Stimulated activated CD8-positive, alpha-beta memory T cell treated with anti-CD3 and anti-CD28 coated beads, Interleukin-7, amount 100 ng/mL, for 24 hours (primary cell): ENCODE data around the gene NMRK2.
"Not testable (repeated sequence)": the region's sequence is repeated elsewhere in the genome, so short reads cannot be mapped to it uniquely, and the experiment has no call there.

ENCODE experiments used
- DNase-seq: peaks from one replicate; pipeline ENCODE4 v3.0.0-alpha.2; 2020; ENCODE audit warnings: low read depth

The NMRK2 gene, protein sequence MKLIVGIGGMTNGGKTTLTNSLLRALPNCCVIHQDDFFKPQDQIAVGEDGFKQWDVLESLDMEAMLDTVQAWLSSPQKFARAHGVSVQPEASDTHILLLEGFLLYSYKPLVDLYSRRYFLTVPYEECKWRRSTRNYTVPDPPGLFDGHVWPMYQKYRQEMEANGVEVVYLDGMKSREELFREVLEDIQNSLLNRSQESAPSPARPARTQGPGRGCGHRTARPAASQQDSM

DNA sequence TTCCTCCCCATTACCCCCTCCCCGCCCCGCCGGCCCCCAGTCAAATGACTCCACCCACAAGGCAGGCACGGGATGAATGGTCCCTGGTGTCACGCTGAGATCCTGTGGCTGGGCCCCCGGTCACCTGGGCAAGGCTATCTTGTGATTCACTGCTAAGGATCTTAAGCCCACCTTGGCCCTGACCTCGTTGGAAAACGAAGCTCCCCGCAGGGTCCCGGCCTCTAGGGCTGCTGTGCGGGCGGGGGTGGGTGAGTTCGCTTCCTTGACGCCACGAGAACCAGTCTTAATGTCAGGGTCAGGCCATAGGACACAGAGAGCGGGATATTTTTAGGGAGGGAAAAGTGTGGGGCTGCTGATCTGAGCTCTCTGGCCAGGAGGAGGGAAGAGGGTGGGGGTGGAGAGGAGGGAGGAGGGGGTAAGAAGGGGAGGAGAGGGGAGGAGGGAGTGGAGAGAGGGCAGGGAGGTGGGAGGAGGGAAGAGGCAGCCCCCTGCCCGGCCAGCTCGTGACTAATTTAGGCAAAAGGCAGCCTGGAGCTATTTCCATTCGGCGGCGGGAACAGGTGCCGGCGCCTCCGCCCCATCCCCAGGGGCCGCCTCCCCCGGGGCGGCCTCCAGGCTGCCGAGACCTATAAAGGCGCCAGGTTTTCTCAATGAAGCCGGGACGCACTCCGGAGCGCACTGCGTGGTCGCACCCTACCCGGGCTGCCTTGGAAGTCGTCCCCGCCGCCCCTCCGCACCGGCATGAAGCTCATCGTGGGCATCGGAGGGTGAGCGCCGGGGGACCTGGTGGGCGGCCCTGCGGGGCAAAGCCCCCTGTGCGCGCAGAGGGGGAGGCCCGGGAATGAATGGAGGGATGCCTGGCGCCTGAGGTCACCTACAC is at the start of gene NMRK2:
NMRK2 (plus strand) TSS at position 139 of the 880 bp plus-strand sequence; CDS start at position 742, 603 bp downstream.
- DNase-seq = no peak

DNA sequence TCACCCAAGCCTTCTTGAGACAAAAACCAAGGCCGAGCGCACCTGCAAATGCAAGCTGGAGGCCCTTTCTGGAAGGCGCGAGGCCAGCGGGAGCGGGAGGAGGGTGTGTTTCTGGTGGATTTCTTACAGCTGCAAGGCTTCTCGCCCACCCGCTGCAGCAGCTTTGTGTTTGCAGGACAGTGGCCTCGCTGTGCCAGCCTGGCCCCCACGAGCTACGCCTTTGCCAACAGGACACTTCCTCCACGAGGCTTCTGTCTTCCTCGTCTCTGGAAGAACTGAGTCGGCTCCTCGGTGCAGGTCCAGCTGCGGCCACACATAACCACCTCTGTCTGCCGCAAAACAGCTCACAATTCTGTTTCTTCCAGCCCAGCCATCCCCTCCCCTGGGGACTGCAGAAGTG is 42.3 kb upstream of the NMRK2 start:
- DNase-seq = no peak

DNA sequence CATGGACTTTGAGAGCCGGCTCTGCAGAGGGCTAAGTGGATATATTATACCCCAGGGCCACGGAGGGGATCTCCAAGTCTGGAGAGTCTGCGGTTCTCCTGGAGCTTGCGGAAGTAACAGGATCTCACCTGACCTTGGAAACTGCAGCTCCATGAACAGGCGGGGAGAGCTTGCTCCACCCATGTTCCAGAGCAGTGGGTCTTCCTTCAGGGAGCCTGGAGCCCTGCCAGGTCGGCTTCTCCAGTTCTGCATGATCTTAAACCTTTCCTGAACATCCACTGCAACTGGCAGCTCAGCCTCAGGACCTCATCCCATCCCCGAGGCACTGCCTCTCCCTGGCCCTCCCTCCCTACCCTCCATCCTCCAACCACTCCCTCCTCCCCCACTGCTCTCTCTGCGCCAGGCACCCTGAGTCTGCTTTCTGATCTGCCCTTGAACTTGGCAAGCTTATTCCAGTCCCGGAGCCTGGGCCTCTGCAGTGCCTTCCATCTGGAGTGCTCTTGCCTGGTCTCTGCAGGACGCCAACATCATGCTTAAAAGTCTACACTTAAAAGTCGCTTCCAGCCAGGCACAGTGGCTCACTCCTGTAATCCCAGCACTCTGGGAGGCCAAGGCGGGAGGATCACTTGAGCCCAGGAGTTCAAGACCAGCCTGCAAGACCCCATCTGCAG is 39.2 kb upstream of the NMRK2 start:
- no peak for DNase-seq

DNA sequence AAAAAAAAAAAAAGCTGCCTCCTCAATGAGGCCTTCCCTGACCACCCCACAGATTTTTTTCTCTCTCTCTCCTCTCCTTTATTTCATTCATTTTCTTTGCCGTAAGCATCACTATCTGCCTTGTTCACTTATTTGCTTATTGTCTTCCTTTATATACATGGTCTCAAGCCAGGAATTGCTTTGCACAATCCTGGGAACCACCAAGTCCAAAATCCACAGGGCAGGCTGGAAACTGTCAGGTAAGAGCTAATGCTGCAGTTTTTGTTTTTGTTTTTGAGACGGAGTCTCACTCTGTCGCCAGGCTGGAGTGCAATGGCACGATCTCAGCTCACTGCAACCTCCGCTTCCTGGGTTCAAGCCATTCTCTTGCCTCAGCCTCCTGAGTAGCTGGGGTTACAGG is 37.9 kb upstream of the NMRK2 start:
- not testable (repeated sequence) for DNase-seq

DNA sequence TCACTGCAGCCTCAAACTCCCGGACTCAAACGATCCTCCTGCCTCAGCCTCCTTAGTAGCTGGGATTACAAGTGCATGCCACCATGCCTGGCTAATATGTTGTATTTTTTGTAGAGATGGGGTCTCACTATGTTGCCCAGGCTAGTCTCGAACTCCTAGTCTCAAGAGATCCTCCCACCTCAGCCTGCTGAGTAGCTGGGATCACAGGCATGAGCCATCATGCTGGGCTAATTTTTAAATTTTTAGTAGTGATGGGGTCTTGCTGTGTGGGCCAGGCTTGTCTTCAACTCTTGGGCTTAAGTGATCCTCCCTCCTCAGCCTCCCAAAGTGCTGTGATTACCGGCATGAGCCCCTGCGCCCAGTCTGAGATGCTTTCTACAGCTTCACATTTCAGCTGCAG is 37.1 kb upstream of the NMRK2 start:
- no peak for DNase-seq

DNA sequence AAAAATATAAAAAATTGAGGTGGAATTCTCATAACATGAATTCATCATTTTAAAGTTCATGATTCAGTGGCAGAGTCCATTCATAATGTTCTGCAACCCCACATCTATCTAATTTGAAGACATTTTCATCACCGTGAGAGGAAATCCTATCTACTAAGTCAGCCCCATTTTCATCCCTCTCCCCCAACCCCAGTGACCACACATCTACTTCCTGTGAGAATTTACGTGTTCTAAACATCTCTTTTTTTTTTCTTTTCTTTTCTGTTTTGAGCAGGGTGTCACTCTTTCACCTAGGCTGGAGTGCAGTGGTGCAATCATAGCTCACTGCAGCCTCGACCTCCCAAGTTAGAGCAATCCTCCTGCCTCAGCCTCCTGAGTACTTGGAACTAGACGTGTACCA is 34.9 kb upstream of the NMRK2 start:
- no peak for DNase-seq

DNA sequence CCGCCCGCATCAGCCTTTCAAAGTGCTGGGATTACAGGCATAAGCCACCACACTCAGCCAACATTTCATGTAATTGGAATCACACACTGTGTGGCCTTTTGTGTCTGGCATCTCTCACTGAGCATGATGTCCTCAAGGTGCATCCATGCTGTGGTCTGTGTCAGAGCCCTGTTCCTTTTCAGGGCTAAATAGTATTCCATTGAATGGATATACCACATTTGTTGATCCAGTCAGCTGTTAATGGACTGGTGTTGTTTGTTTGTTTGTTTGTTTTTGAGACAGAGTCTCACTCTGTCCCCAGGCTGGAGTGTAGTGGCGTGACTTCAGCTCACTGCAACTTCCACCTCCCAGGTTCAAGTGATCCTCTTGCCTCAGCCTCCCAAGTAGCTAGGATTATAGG is 34.4 kb upstream of the NMRK2 start:
- DNase-seq = no peak

DNA sequence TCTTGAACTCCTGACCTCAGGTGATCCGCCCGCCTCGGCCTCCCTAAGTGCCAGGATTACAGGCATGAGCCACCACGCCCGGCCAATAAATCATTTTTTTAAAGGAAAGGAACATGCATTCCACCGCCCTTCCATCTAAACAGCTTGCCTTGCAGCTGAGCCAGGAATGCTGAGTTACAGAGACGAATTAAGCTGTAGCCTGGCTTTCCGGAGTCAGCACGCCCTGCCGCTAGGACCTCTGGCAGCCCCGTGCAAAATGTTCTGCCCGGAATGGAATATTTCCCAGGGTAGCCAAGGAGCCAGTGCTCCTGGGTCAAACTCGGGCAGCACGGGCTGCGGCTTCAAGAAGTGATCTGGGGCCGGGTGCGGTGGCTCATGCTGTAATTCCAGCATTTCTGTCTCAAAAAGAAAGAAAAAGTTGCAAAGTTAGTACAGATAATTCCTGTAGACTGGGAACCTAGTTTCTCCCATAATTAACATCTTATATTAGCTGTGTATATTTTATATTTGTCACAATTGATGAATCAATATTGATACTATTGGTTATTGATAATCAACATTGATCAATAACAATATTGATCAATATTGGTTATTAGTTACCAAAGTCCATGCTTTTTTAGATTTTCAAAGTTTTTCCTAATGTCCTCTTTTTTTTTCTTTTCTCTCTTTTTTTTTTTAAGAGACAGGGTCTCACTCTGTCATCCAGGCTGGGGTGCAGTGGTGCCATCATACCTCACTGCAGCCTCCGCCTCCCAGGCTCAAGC is 33.2 kb upstream of the NMRK2 start:
- no peak for DNase-seq

DNA sequence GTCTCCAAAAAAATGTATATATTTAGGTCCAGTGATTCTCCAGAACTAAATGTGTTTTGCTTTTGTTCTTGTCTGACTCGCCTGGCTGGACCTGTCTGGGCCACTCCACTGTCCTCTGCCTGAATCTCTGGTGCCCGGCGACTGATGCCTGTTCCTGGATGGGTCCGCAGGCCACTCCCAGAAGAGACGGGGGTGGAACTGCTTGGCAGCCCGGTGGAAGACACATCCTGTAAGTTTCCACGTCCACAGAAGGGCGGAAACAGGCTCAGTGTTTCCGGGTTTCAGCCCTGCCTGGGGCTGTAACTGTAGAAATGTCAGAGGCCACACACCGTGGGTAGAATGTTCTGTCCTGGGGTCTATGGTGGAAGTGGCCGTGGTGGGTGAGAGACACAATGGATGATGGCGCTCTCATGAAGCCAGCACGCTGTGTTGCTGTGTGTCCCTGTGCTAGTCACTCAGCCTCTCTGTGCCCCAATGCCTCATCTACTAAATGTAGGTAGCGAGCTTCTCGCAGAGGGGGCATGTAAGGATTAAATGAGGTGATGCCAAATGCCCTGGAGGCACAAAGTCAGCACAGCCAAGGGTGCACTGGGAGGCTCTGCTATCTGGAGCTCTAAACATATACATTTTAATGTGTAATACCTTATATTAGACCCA is 30.4 kb upstream of the NMRK2 start:
- no peak for DNase-seq

DNA sequence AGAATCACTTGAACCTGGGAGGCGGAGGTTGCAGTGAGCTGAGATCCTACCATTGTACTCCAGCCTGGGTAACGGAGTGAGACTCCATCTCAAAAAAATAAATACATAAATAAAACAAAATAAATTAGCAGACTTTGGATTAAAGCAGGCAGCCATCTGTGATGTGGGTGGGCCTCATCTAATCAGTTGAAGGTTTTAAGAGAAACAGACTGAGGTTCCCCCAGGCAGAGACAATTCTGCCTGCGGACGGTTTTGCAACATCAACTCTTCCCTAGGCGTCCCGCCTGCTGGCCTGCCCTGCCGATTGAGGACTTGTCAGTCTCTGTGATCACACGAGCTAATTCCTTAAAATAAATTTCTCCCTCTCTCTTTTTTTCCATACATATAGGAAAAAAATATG is 28.6 kb upstream of the NMRK2 start:
- DNase-seq = no peak

DNA sequence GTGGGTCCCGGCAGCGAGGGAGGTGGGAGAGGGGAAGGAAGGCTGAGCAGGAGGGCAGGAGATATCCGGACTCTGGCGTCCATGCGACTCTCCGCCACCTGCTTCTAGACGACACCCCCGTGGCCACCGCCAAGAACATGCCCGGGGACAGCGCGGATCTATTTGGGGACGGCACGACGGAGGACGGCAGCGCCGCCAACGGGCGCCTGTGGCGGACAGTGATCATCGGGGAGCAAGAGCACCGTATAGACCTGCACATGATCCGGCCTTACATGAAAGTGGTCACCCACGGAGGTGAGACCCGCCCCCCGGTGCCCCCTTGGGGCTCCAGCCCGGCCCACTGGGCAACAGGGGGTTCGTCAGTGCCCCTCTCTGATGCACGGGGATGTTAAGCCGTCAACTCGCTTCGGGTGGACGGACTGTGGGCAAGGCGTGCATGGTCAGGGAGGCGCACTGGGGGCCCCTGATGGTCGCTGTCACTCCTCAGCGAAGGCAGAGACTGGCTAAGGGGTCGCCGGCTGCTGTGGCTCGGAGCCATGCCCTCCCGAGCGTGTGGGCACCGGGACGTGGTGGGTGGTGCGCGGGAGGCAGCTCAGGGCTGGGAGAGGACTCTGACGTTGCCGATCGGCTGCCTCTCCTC is 25.1 kb upstream of the NMRK2 start:
- DNase-seq = no peak

DNA sequence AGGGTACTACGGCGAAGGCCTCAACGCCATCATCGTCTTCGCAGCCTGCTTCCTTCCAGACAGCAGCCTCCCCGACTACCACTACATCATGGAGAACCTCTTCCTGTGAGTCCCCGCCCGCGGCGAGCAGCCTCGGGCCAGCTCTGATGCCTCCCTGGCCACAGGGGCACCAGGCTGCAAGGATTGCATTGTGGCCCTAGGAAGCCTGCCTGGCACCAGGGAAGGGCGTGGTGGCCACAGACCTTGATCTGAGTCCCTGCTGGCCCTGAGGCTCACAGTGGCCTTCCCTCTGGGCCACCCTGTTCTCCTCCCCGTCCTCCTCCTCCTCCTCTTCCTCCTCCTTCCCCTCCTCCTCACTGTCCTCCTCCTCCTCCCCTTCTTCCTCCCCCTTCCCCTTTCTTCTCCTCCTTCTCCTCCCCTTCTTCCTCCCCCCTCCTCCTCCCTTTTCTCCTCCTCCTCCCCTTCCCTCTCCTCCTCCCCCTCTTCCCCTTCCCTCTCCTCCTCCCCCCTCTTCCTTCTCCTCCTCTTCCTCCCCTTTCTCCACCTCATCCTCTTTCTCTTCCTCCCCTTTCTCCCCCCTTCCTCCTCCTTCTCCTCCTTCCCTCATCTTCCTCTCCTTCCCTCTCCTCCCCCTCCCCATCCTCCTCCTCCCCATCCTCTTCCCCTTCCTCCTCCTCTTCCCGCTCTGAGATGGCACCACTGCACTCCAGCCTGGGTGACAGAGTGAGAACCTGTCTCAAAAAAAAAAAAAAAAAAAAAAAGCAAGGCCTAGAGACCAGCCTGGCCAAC is 24.4 kb upstream of the NMRK2 start:
- no peak for DNase-seq

DNA sequence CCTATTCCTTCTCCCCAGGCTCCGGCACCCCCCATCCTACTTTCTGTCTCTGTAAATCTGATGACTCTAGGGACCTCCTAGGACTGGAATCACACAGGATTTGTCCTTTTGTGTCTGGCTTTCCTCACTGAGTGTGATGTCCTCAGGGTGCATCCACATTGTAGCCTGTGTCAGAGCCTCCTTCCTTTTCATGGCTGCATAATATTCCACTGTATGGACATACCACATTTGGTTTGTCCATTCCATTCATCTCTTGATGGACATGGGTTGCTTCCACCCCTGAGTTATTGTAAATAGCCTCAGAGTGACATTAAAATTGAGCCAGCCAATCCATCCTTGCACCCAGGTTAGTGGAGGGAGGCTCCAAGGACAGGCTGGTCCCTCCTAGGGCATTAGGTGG is 22.8 kb upstream of the NMRK2 start:
- DNase-seq = no peak

DNA sequence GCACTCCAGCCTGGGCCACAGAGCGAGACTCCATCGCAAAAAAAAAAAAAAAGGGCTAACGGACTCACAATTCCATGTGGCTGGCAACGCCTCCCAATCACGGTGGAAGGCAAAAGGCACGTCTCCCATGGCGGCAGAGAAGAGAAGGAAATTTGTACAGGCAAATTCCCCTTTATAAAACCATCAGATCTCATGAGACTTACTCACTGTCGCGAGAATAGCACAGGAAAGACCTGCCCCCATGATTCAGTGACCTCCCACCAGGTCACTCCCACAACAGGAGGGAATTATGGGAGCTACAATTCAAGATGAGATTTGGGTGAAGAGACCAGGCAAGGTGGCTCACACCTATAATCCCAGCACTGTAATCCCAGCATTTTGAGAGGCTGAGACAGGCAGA is 18.7 kb upstream of the NMRK2 start:
- no peak for DNase-seq

DNA sequence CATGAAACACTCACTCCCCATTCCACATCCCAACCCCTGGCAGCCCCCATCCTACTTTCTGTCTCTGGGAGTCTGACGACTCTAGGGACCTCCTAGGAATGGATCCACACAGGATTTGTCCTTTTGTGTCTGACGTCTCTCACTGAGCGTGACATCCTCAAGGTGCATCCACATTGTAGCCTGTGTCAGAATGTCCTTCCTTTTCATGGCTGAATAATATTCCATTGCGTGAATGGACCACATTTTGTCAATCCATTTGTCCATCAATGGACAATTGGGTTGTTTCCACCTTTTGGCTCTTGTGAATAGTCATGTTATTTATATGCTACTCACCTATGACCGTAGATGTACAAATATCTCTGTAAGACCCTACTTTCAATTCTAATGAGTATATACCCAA is 16.8 kb upstream of the NMRK2 start:
- DNase-seq = no peak

DNA sequence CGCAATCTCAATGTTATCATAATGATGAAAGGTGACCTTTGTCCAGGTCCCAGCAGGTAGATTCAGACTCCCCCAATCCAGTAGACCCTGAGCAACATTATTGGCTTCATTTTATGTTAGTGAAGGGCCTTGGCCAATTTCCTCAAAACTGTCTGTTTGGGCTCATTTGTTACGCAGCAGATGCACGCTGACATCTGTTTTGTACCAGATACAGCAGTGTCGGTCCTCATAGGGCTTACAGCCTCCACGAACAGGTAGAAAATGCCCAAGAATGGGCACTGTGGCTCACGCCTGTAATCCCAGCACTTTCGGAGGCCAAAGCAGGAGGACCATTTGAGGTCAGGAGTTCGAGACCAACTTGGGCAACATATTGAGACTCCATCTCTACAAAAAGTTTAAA is 13.1 kb upstream of the NMRK2 start:
- no peak for DNase-seq

DNA sequence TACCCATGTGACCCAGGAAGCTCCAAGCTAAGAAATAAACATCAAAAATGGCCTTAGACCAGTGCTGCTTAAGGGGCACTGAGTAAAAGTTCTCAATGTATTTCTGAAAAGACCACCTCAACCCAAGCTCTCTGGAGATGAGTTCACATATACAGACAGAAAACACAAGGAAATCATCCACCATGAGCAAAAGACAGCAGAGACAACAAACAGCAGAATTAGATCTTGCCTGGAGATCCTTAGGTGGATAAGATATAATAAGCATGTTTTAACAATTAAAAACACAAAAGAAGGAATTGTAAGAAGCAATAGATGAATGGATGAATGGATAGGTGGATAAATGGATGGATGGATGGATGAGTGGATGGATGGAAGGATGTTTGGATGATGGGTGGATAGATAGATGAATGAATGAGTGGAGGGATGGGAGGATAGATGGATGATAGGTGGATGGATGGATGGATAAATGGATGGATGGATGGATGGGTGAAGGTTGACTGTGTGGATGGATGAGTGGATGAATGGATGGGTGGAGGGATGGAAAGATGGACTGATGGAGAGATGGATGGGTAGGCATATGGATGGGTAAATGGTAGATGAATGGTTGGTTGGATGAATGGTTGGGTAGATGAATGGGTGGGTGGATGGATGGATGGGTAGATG is 9.6 kb upstream of the NMRK2 start:
- DNase-seq = no peak

DNA sequence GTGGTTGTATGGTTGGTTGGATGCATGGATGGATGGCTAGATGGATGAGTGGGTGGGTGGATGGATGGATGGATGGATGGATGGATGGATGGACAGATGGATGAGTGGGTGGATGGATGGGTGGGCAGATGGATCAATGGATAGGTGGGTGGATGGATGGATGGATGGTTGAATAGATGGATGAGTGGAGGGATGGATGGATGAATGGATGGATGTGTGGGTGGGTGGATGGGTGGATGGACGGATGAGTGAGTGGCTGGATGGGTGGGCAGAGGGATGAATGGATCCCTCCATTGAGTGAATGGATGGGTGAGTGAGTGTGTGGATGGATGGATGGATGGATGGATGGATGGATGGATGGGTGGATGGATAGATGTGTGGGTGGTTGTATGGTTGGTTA is 9.0 kb upstream of the NMRK2 start:
- no peak for DNase-seq

DNA sequence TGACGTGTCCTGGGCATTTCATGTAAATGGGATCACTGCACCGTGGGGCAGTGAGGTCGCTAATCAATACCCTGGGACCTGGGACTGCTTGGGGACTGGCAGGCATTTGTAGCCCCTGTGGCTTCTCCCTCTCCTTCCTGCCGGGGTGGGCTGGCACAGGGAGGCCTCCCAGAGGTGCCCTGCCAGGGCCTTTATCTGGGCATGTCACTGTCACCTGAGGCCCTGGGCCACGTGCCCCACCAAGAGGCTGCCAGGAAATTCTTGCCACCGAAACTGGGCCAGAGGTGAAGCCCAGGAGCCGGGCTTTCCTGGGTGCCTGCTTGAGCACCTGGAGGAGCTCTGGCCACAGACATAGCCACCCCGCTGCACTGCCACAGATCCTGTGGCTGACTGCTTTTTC is 1.8 kb upstream of the NMRK2 start:
- DNase-seq = no peak
